HepG2 (cell line): ENCODE measurements around the gene NOP9. TPM values are rescaled to one million over a fixed set of nuclear protein-coding genes. Genes with fewer than 3 reads are reported as not detected.

ENCODE experiments used
- AGO2 ChIP-seq: fragments of 200-400 bp; formaldehyde crosslinking; optimal IDR thresholded peaks from 2 replicates; pipeline ENCODE3; 2017; ENCODE audit warnings: mild to moderate bottlenecking, low read depth, low read length, moderate library complexity
- ATM ChIP-seq: fragments of 450-650 bp; IDR thresholded peaks from 2 replicates; pipeline ENCODE4 v1.7.1; 2017; ENCODE audit warnings: mild to moderate bottlenecking, borderline replicate concordance
- EP300 ChIP-seq, 3 experiments: sonication (generic) in 1 of 3; formaldehyde crosslinking in 1 of 3; IDR thresholded peaks; 2 replicates each; pipeline versions ENCODE4 v1.5.1 to v1.6.1; 2011 to 2020; ENCODE audit warnings: low read depth in 2 of 3, low read length in 2 of 3, borderline replicate concordance in 1 of 3, improper control_type of control experiment in 1 of 3, mild to moderate bottlenecking in 1 of 3, missing genetic modification reagents in 1 of 3, moderate library complexity in 1 of 3
- ETV6 ChIP-seq: sonication (generic); formaldehyde crosslinking; conservative IDR thresholded peaks from 2 replicates; pipeline ENCODE4 v1.4.0; 2020; ENCODE audit warnings: missing genetic modification reagents
- GATAD1 ChIP-seq: IDR thresholded peaks from 2 replicates; pipeline ENCODE4 v1.6.1; 2016; ENCODE audit warnings: missing genetic modification reagents, missing compliant biosample characterization
- HDAC1 ChIP-seq: sonication (generic); formaldehyde crosslinking; IDR thresholded peaks from 2 replicates; pipeline ENCODE4 v1.5.1; 2020; ENCODE audit warnings: mild to moderate bottlenecking, missing genetic modification reagents
- HNRNPL ChIP-seq: fragments of 200-400 bp; formaldehyde crosslinking; IDR thresholded peaks from 2 replicates; pipeline ENCODE4 v1.6.1; 2017; ENCODE audit warnings: mild to moderate bottlenecking, low read depth, low read length
- IRF9 ChIP-seq: sonication (generic); formaldehyde crosslinking; IDR thresholded peaks from 2 replicates; pipeline ENCODE4 v1.8.0; 2022; ENCODE audit warnings: missing genetic modification reagents, mild to moderate bottlenecking, borderline replicate concordance
- NCOA1 ChIP-seq: sonication (generic); formaldehyde crosslinking; IDR thresholded peaks from 2 replicates; pipeline ENCODE4 v1.9.0; 2021; ENCODE audit warnings: missing genetic modification reagents
- NFRKB ChIP-seq: fragments of 450-650 bp; IDR thresholded peaks from 2 replicates; pipeline ENCODE4 v1.6.1; 2017
- NONO ChIP-seq, 2 experiments: fragments of 450-650 bp in 1 of 2; sonication (generic) in 1 of 2; formaldehyde crosslinking in 1 of 2; IDR thresholded peaks in 1 of 2; conservative IDR thresholded peaks in 1 of 2; 2 replicates each; pipeline versions ENCODE4 v1.6.1 to v1.8.0; 2017 to 2022; ENCODE audit warnings: mild to moderate bottlenecking in 1 of 2, missing genetic modification reagents in 1 of 2, moderate library complexity in 1 of 2
- SAFB2 ChIP-seq: sonication (generic); formaldehyde crosslinking; IDR thresholded peaks from 2 replicates; pipeline ENCODE4 v1.5.1; 2020; ENCODE audit warnings: missing genetic modification reagents, low read depth, mild to moderate bottlenecking, borderline replicate concordance
- SMAD9 ChIP-seq: sonication (generic); formaldehyde crosslinking; IDR thresholded peaks from 2 replicates; pipeline ENCODE4 v1.5.1; 2020; ENCODE audit warnings: mild to moderate bottlenecking, missing genetic modification reagents
- THAP8 ChIP-seq: sonication (generic); formaldehyde crosslinking; IDR thresholded peaks from 2 replicates; pipeline ENCODE4 v1.5.1; 2020; ENCODE audit warnings: missing genetic modification reagents, mild to moderate bottlenecking, borderline replicate concordance
- TOPORS ChIP-seq: sonication (generic); formaldehyde crosslinking; IDR thresholded peaks from 2 replicates; pipeline ENCODE4 v1.8.0; 2023; ENCODE audit warnings: mild to moderate bottlenecking, missing genetic modification reagents
- ZFX ChIP-seq: sonication (generic); formaldehyde crosslinking; IDR thresholded peaks from 2 replicates; pipeline ENCODE4 v1.4.0; 2020; ENCODE audit warnings: mild to moderate bottlenecking, low read depth, missing genetic modification reagents, moderate library complexity
- ZNF124 ChIP-seq: sonication (generic); formaldehyde crosslinking; IDR thresholded peaks from 2 replicates; pipeline ENCODE4 v1.4.0; 2020; ENCODE audit warnings: missing genetic modification reagents
- ZNF281 ChIP-seq: sonication (generic); formaldehyde crosslinking; IDR thresholded peaks from 2 replicates; pipeline ENCODE4 v1.4.0; 2020; ENCODE audit warnings: missing genetic modification reagents, borderline replicate concordance
- ZNF652 ChIP-seq: IDR thresholded peaks from 2 replicates; pipeline ENCODE4 v1.6.1; 2016; ENCODE audit warnings: low read depth, borderline replicate concordance
- ZNF772 ChIP-seq: sonication (generic); formaldehyde crosslinking; IDR thresholded peaks from 2 replicates; pipeline ENCODE4 v1.5.0; 2020; ENCODE audit warnings: mild to moderate bottlenecking, missing genetic modification reagents
- ZZZ3 ChIP-seq: sonication (generic); formaldehyde crosslinking; IDR thresholded peaks from 2 replicates; pipeline ENCODE4 v1.4.0; 2020; ENCODE audit warnings: missing genetic modification reagents, mild to moderate bottlenecking, borderline replicate concordance
- polyA plus RNA-seq, 8 experiments: library from polyadenylated mRNA; depleted of rRNA in 3 of 8; stranded (reverse) in 7 of 8; unstranded in 1 of 8; fragments of >200 nt; fragmentation: Illumina TruSeq in 4 of 8; extraction: Trizol in 4 of 8; gene quantifications; 2 replicates each; pipeline versions ENCODE4 v1.2.1 to v1.2.3, GENCODE V29; 2011 to 2016; ENCODE audit warnings: low read depth in 4 of 8, missing spikeins in 1 of 8, mixed read lengths in 1 of 8; ENCODE audit not compliant: insufficient read depth in 1 of 8
- total RNA-seq, 5 experiments: library from RNA; depleted of rRNA; stranded (reverse); fragments of >200 nt; fragmentation: Illumina TruSeq; extraction: Trizol; gene quantifications; 2 replicates each; pipeline ENCODE4 v1.2.3, GENCODE V29; 2016; ENCODE audit warnings: low read depth in 1 of 5
- TF ChIP-seq, protein P1 (sequence below): sonication (generic); formaldehyde crosslinking; IDR thresholded peaks from 2 replicates; pipeline ENCODE4 v1.4.0; 2020; ENCODE audit warnings: mild to moderate bottlenecking, missing genetic modification reagents

Gene NOP9
- total and polyA plus RNA-seq, 2 of the 13 experiments (the other 11 are each of a cell fraction or from before 2014, with no cell fraction given) = 24.5 to 61.6 TPM

GRCh38 chr14:24307575-24308341, 8.1 kb downstream of the NOP9 start, which contains the start of gene CIDEB (continued):
- TF ChIP-seq ZNF124 (CRISPR knock-in tag) (peak; percentile 97), ZNF772 (CRISPR knock-in tag) (peak; percentile 94), TOPORS (peak; percentile 86; the same call in 1 of the 2 replicates), THAP8 (CRISPR knock-in tag) (no peak), HNRNPL (no peak), IRF9 (CRISPR knock-in tag) (peak; percentile 67; the same call in 1 of the 2 replicates), GATAD1 (CRISPR knock-in tag) (peak; percentile 90), ZZZ3 (peak; percentile 94), SMAD9 (CRISPR knock-in tag) (no peak), ZFX (CRISPR knock-in tag) (peak; percentile 57; the same call in 1 of the 2 replicates), AGO2 (no peak), HDAC1 (CRISPR knock-in tag) (no peak), ZNF652 (CRISPR knock-in tag) (peak; percentile 52; the same call in 1 of the 2 replicates), NFRKB (no peak), ZNF281 (no peak; the same call in 1 of the 2 replicates), SAFB2 (CRISPR knock-in tag) (no peak; the same call in 1 of the 2 replicates), ETV6 (CRISPR knock-in tag) (no peak; the same call in none of the 2 replicates), NONO (IDR thresholded peaks at IDR 0.05) (no peak; the same call in 1 of the 2 replicates), NONO (CRISPR knock-in tag; conservative IDR thresholded peaks at IDR 0.05) (no peak), ATM (no peak; the same call in 1 of the 2 replicates), NCOA1 (CRISPR knock-in tag) (no peak), EP300 (IDR thresholded peaks at IDR 0.05; ENCODE audit: low read depth in 2 of 2, low read length in 2 of 2) (peak; percentile 76 to 87), EP300 (CRISPR knock-in tag; IDR thresholded peaks at IDR 0.05; ENCODE audit: borderline replicate concordance) (peak; percentile 88)
- TF ChIP-seq, protein P1, sequence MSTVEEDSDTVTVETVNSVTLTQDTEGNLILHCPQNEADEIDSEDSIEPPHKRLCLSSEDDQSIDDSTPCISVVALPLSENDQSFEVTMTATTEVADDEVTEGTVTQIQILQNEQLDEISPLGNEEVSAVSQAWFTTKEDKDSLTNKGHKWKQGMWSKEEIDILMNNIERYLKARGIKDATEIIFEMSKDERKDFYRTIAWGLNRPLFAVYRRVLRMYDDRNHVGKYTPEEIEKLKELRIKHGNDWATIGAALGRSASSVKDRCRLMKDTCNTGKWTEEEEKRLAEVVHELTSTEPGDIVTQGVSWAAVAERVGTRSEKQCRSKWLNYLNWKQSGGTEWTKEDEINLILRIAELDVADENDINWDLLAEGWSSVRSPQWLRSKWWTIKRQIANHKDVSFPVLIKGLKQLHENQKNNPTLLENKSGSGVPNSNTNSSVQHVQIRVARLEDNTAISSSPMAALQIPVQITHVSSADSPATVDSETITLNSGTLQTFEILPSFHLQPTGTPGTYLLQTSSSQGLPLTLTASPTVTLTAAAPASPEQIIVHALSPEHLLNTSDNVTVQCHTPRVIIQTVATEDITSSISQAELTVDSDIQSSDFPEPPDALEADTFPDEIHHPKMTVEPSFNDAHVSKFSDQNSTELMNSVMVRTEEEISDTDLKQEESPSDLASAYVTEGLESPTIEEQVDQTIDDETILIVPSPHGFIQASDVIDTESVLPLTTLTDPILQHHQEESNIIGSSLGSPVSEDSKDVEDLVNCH (CRISPR knock-in tag) = no peak; the same call in 1 of the 2 replicates
